Adrenal gland (tissue), 12 donors: ENCODE measurements around the gene LKAAEAR1. TPM values are rescaled to one million over a fixed set of nuclear protein-coding genes. Genes with fewer than 3 reads are reported as not detected.
A peak's percentile ranks its signal among the peaks of the same experiment; 100 is the strongest.

Experiments
- DNase-seq, 7 donors: peaks; one replicate each; pipeline ENCODE4 v3.0.0-alpha.2; 2019 to 2020
- H3K27ac ChIP-seq, 5 donors: fragments of 200-600 bp; sonication (generic) in 4 of 5; 1 replicate in 3 of 5; 2 replicates in 2 of 5; pipeline versions ENCODE4 v1.5.1 to v1.8.0; 2016 to 2020; ENCODE audit warnings: mild to moderate bottlenecking in 1 of 5
- H3K27me3 ChIP-seq: fragments of 200-600 bp; 2 replicates; pipeline ENCODE4 v1.8.0; 2021
- H3K36me3 ChIP-seq, 2 donors: fragments of 200-600 bp; replicated peaks in 1 of 2; 1 replicate in 1 of 2; 2 replicates in 1 of 2; pipeline versions ENCODE4 v1.5.1 to v1.8.0; 2018 to 2022
- H3K4me1 ChIP-seq, 2 donors: fragments of 200-600 bp; replicated peaks in 1 of 2; 1 replicate in 1 of 2; 2 replicates in 1 of 2; pipeline versions ENCODE4 v1.5.1 to v1.8.0; 2018 to 2021
- H3K4me3 ChIP-seq, 4 donors: fragments of 200-600 bp; sonication (generic) in 3 of 4; one replicate each; pipeline ENCODE4 v1.5.1; 2016 to 2018
- H3K9me3 ChIP-seq, 3 donors: fragments of 200-600 bp; sonication (generic) in 1 of 3; replicated peaks in 1 of 3; 1 replicate in 2 of 3; 2 replicates in 1 of 3; pipeline versions ENCODE4 v1.5.1 to v1.8.0; 2016 to 2021
- POLR2A ChIP-seq, 2 donors: fragments of 450-650 bp; IDR thresholded peaks; one replicate each; pipeline ENCODE4 v1.6.1; 2017; ENCODE audit warnings: antibody characterized with exemption in 2 of 2, mild to moderate bottlenecking in 2 of 2, moderate library complexity in 1 of 2
- WGBS, 4 donors: extraction: QIAGEN DNeasy Blood & Tissue Kit in 2 of 4; methylation state at CpG; one replicate each; pipeline versions ENCODE4 v1.1.5 to v1.1.7; 2013 to 2017; 5-methylcytosine and 5-hydroxymethylcytosine counted together
- intact Hi-C, 2 donors: fragments of 100-400 bp; cut with DNase I; formaldehyde crosslinking; loops; one replicate each; pipeline versions ENCODE4 v1.14.1 to v1.15.0; 2022 to 2023
- polyA plus RNA-seq, 3 donors: library from polyadenylated mRNA; stranded (reverse); fragments of 200-250 nt in 2 of 3; fragments of 350-450 nt in 1 of 3; fragmentation: Illumina TruSeq in 1 of 3; extraction: RNeasy Lipid Tissue Mini Kit (QIAGEN cat#74804) in 1 of 3; gene quantifications; one replicate each; pipeline ENCODE4 v1.2.3, GENCODE V29; 2013 to 2014
- total RNA-seq, 9 donors: library from RNA; depleted of rRNA in 4 of 9; stranded (reverse); fragments of >200 nt in 4 of 9; fragments of 120-200 nt in 1 of 9; fragmentation: NEBNext Ultra II Directional in 1 of 9; extraction: Animal tissue kit (Norgen Biotek cat#: 25700) in 1 of 9; gene quantifications; one replicate each; pipeline versions ENCODE4 v1.1.0 to v1.2.4, GENCODE V29; 2013 to 2023
- TF ChIP-seq, protein P1 (sequence below), 6 experiments: fragments of 450-650 bp in 4 of 6; fragments of 200-600 bp in 2 of 6; sonication (generic) in 1 of 6; IDR thresholded peaks; 1 replicate in 5 of 6; 2 replicates in 1 of 6; pipeline versions ENCODE4 v1.5.1 to v1.8.0; 2016 to 2021; ENCODE audit warnings: antibody characterized with exemption in 6 of 6, mild to moderate bottlenecking in 2 of 6, moderate library complexity in 1 of 6
- donor health status: healthy with polysubstance abuse.
- donor health status: Bipolar disorder and iron deficiency.
- donor health status: DM: yes; HTN: yes; CAD: no.
- donor health status: DM: no; HTN: no; CAD: no.
- donor health status: DM: no; HTN: no; CAD: no.
- donor health status: DM: yes; HTN: yes; CAD: no.

Gene LKAAEAR1
- total and polyA plus RNA-seq, 12 donors = 0.28 to 1.2 (median 1.1) TPM; not detected in 9

DNA sequence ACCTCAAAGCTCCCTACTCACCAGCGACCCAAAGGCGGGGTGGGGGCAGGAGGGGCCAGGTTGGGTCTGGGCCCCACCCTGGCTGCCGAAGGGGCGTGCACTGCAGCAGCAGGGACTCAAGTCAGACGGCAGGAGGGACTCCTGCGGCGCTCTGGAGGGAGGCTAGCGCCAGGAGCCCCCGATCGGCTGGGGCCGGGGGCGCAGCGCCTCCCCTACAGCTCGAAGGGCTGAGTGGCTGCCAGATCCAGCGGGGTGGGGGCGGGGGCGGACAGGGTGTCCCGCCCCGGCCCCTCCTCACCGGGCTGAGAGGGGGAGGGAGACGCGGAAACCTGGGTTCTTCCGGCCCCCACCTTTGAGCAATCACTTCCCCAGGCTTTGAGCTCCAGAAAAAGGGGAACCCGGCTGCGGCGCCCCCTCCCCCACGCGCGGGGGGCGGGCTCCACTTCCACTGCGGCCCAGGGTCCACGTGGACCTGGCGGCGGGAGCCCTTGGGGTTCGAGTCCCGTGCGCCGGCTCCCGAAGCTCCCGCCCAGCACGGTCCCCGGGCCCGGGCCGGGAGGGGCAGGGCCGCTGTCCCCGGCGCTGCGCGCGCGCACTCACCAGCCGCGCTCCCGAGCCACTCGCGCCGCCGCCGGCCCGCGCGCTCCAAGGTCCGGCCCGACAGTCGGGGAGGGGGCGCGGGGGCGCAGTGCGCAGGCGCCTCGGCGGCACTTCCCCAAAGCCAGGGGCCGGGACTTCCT is 4.8 kb downstream of the LKAAEAR1 start, which contains the start of gene RGS19:
Gene RGS19 (minus strand): TSS at position 246 of the 740 bp plus-strand sequence. CDS start 2,632 bp downstream, outside the sequence.
- no peaks in the 10 kb centered on the region for H3K9me3 ChIP-seq
- no peaks in the 10 kb centered on the region for H3K27me3 ChIP-seq
- peaks cover 13 to 26% of the 10 kb centered on the region in 2 donors for H3K4me1 ChIP-seq
- H3K27ac ChIP-seq = peak within 1 kb of the TSS in 4 of 5 donors; percentile 60 to 90 (median 70)
- H3K36me3 ChIP-seq = peaks cover 0 to 2% of the 10 kb centered on the region in 2 donors
- H3K4me3 ChIP-seq = peak within 1 kb of the TSS; percentile 42 to 94 (median 75)
- peak; percentile 63 to 82 (median 69) for DNase-seq
- WGBS, 4 donors = 0 to 4% (median 1%) methylated on average over 16 to 72 of the region's 73 CpGs; no CpG with 5 or more reads in 1 of the 4 donors
- intact Hi-C loops = no loop called here
- TF ChIP-seq, protein P1, sequence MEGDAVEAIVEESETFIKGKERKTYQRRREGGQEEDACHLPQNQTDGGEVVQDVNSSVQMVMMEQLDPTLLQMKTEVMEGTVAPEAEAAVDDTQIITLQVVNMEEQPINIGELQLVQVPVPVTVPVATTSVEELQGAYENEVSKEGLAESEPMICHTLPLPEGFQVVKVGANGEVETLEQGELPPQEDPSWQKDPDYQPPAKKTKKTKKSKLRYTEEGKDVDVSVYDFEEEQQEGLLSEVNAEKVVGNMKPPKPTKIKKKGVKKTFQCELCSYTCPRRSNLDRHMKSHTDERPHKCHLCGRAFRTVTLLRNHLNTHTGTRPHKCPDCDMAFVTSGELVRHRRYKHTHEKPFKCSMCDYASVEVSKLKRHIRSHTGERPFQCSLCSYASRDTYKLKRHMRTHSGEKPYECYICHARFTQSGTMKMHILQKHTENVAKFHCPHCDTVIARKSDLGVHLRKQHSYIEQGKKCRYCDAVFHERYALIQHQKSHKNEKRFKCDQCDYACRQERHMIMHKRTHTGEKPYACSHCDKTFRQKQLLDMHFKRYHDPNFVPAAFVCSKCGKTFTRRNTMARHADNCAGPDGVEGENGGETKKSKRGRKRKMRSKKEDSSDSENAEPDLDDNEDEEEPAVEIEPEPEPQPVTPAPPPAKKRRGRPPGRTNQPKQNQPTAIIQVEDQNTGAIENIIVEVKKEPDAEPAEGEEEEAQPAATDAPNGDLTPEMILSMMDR (IDR thresholded peaks at IDR 0.05) = no peak
- TF ChIP-seq POLR2A (IDR thresholded peaks at IDR 0.05) = no peak

DNA sequence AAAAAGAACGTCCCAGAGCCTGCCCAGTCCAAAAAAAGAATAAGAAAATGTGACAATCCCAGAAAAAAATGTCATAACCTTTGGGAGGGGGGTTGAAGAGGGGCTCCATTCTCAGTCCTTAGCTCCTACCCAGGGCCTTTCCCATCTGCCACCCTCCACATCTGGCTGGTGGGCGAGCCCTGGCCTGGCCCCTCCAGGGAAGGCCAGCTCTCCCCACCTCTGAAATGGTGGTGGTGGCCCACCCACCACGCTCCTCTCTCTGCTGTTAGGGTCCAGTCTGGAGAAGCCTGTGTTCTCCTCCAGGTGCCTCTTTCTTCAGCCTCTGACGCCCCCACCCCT is 5.3 kb downstream of the LKAAEAR1 start:
- H3K4me1 ChIP-seq = peaks cover 10 to 22% of the 10 kb centered on the region in 2 donors
- H3K4me3 ChIP-seq = peak overlapping the region; percentile 42 to 94 (median 75)
- H3K27me3 ChIP-seq = no peaks in the 10 kb centered on the region
- H3K36me3 ChIP-seq = peaks cover 0 to 8% of the 10 kb centered on the region in 2 donors
- TF ChIP-seq, protein P1 (IDR thresholded peaks at IDR 0.05) = no peak
- no peak for TF ChIP-seq POLR2A (IDR thresholded peaks at IDR 0.05)
- 27 to 33% (median 31%) methylated on average over 3 to 4 of the region's 4 CpGs for WGBS, 4 donors
- H3K9me3 ChIP-seq = no peaks in the 10 kb centered on the region
- peak overlapping the region in 4 of 5 donors; percentile 4 to 90 (median 64) for H3K27ac ChIP-seq
- no peak for DNase-seq
- intact Hi-C loops = no loop called here

DNA sequence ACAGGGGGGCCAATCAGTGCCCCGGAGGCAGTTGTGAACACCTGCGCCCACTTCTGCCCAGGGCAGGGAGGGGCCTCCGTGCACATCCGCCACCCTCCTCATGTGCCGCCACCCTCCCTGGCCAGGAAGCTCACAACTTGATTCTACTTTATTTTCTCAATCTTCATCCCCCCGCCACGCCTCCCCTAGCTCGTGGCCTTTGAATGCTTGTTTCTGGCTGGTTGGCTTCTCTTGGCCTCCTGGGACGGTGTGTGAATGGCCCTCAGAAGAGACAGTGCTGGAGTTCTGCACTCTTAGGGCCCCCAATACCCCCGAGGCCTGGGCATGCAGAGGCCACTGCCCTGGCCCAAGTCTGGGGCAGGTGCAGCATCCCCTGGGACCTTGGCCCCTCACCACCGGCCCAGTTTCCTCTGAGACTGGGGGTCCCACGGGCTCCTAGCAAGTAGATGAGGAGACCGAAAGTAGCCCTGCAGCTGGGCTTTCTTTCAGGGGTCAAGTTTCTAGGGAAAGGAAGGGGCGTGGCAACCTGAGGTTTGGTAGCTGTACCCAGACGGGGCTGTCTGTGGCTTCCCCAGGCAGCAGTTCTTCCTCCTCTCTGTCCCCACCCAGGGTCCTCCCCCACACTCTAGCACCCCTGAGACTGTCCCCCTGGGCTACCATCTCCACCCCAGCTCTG is 6.2 kb downstream of the LKAAEAR1 start:
- no peak for DNase-seq
- H3K4me3 ChIP-seq = peak overlapping the region in 1 of 4 donors; percentile 94
- H3K27ac ChIP-seq = no peak overlapping the region
- no peaks in the 10 kb centered on the region for H3K9me3 ChIP-seq
- peaks cover 0 to 16% of the 10 kb centered on the region in 2 donors for H3K36me3 ChIP-seq
- peaks cover 6 to 14% of the 10 kb centered on the region in 2 donors for H3K4me1 ChIP-seq
- H3K27me3 ChIP-seq = no peaks in the 10 kb centered on the region
- intact Hi-C loops = no loop called here
- 65 to 83% (median 69%) methylated on average over 10 to 15 of the region's 15 CpGs for WGBS, 4 donors
- TF ChIP-seq POLR2A (IDR thresholded peaks at IDR 0.05) = no peak
- TF ChIP-seq, protein P1 (IDR thresholded peaks at IDR 0.05) = no peak

DNA sequence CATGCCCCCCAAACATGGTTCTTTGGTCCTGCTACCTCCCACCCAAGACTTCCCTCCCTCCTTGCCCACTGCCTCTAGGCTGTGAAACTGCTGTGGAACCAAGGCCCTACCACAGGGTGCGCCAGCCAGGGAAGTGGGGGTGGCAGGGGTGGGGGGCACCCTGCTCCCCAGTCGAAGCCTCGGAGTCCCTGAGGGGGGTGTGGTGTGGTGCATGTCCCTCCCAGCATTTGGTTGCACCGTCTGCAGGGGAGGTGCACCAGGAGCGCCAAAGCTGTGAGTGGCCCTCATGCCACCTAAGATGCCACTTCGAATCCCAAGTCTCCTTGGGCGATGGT is 6.7 kb downstream of the LKAAEAR1 start:
- WGBS, 4 donors = 55 to 72% (median 69%) methylated on average over 5 to 7 of the region's 7 CpGs; no CpG with 5 or more reads in 1 of the 4 donors
- TF ChIP-seq, protein P1 (IDR thresholded peaks at IDR 0.05) = no peak
- TF ChIP-seq POLR2A (IDR thresholded peaks at IDR 0.05) = no peak
- no peak for DNase-seq
- H3K4me1 ChIP-seq = peaks cover 6 to 12% of the 10 kb centered on the region in 2 donors
- H3K9me3 ChIP-seq = no peaks in the 10 kb centered on the region
- H3K27ac ChIP-seq = peak overlapping the region in 1 of 5 donors; percentile 29
- no peaks in the 10 kb centered on the region for H3K27me3 ChIP-seq
- peak overlapping the region in 1 of 4 donors; percentile 94 for H3K4me3 ChIP-seq
- intact Hi-C loops = no loop called here
- peaks cover 0 to 16% of the 10 kb centered on the region in 2 donors for H3K36me3 ChIP-seq
